Smooth muscle cell (in vitro differentiated cells): Measurements from ENCODE around the gene NDE1. TPM values are rescaled to one million over a fixed set of nuclear protein-coding genes. Genes with fewer than 3 reads are reported as not detected.

Source experiments
- DNase-seq: peaks from one replicate; lab custom pipeline; 2025; ENCODE audit not compliant: unreplicated experiment; lab: John Stamatoyannopoulos, UW
- H2AFZ ChIP-seq: fragments of 200-600 bp; sonication (generic); 2 replicates; pipeline ENCODE4 v1.6.0; 2016; ENCODE audit warnings: antibody characterized with exemption, low read depth, mild to moderate bottlenecking
- H3F3A ChIP-seq: fragments of 200-600 bp; sonication (generic); 2 replicates; pipeline ENCODE4 v1.6.0; 2017; ENCODE audit warnings: antibody characterized with exemption, low read depth
- H3K27ac ChIP-seq: fragments of 200-600 bp; sonication (generic); 2 replicates; pipeline ENCODE4 v1.5.1; 2016; ENCODE audit warnings: low read depth, mild to moderate bottlenecking
- H3K27me3 ChIP-seq: fragments of 200-600 bp; sonication (generic); 2 replicates; pipeline ENCODE4 v1.6.1; 2016; ENCODE audit warnings: low read depth, mild to moderate bottlenecking
- H3K36me3 ChIP-seq: fragments of 200-600 bp; sonication (generic); 2 replicates; pipeline ENCODE4 v1.5.1; 2016; ENCODE audit warnings: low read depth
- H3K4me1 ChIP-seq: fragments of 200-600 bp; sonication (generic); 2 replicates; pipeline ENCODE4 v1.5.1; 2016; ENCODE audit warnings: low read depth
- H3K4me2 ChIP-seq: fragments of 200-600 bp; sonication (generic); 2 replicates; pipeline ENCODE4 v1.6.0; 2016; ENCODE audit warnings: mild to moderate bottlenecking
- H3K4me3 ChIP-seq: fragments of 200-600 bp; sonication (generic); 2 replicates; pipeline ENCODE4 v1.5.1; 2016; ENCODE audit warnings: mild to moderate bottlenecking
- H3K79me2 ChIP-seq: fragments of 200-600 bp; sonication (generic); 2 replicates; pipeline ENCODE4 v1.6.0; 2016; ENCODE audit warnings: low read depth, mild to moderate bottlenecking
- H3K9ac ChIP-seq: fragments of 200-600 bp; sonication (generic); 2 replicates; pipeline ENCODE4 v1.6.0; 2016; ENCODE audit warnings: low read depth
- H3K9me3 ChIP-seq: fragments of 200-600 bp; sonication (generic); replicated peaks from 2 replicates; pipeline ENCODE4 v1.5.1; 2016; ENCODE audit warnings: low read depth
- H4K20me1 ChIP-seq: fragments of 200-600 bp; sonication (generic); 2 replicates; pipeline ENCODE4 v1.6.0; 2016; ENCODE audit warnings: low read depth
- whole genome bisulfite sequencing: methylation state at CpG from one replicate; pipeline ENCODE4 v1.1.7; 2016; ENCODE audit warnings: low lambda C conversion rate; 5-methylcytosine and 5-hydroxymethylcytosine counted together
- polyA plus RNA-seq: library from polyadenylated mRNA; unstranded; fragments of >200 nt; fragmentation: Nextera tagmentation; extraction: Ambion mirVana; gene quantifications from 2 replicates; pipeline ENCODE4 v1.2.1, GENCODE V29; 2016
- total RNA-seq: library from RNA; depleted of rRNA; stranded (reverse); fragments of >200 nt; gene quantifications from 2 replicates; pipeline ENCODE4 v1.2.3, GENCODE V29; 2014
- TF ChIP-seq, protein P1 (sequence below): fragments of 200-600 bp; sonication (generic); IDR thresholded peaks from 2 replicates; pipeline ENCODE4 v1.5.1; 2017; ENCODE audit warnings: borderline replicate concordance, mild to moderate bottlenecking, antibody characterized with exemption; ENCODE audit not compliant: insufficient read depth, poor library complexity, severe bottlenecking

NDE1 gene
- total and polyA plus RNA-seq, 2 experiments from 2014 or later = 12.2 to 17.9 TPM

DNA sequence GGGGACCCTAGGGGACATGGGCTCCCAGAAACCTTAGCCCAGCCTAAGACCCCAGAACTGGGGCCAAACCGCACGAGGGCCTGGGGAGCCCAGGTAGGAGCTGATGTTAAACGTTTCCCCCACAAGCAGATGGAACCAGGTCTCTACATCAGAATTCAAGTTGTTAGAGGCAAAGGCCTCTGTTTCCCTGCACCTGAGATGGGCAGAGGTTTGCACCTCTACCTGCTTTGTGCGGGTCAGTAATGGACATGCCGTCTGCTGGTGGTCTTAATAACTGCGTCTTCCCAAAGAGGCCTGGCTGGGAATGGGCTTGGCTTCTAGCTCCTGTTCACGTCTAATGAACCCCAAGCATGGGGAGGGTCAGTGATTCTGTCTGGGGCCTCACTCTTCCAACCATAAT lies 79.1 kb downstream of the NDE1 start:
- no peak for DNase-seq
- no peaks in the 10 kb centered on the region for H3K27me3 ChIP-seq
- no peaks in the 10 kb centered on the region for H3K4me1 ChIP-seq
- H3K27ac ChIP-seq = no peak overlapping the region
- TF ChIP-seq, protein P1, sequence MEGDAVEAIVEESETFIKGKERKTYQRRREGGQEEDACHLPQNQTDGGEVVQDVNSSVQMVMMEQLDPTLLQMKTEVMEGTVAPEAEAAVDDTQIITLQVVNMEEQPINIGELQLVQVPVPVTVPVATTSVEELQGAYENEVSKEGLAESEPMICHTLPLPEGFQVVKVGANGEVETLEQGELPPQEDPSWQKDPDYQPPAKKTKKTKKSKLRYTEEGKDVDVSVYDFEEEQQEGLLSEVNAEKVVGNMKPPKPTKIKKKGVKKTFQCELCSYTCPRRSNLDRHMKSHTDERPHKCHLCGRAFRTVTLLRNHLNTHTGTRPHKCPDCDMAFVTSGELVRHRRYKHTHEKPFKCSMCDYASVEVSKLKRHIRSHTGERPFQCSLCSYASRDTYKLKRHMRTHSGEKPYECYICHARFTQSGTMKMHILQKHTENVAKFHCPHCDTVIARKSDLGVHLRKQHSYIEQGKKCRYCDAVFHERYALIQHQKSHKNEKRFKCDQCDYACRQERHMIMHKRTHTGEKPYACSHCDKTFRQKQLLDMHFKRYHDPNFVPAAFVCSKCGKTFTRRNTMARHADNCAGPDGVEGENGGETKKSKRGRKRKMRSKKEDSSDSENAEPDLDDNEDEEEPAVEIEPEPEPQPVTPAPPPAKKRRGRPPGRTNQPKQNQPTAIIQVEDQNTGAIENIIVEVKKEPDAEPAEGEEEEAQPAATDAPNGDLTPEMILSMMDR = no peak
- WGBS = 93% methylated on average over 7 of the region's 7 CpGs
- H3K9ac ChIP-seq = no peak overlapping the region
- no peaks in the 10 kb centered on the region for H3K36me3 ChIP-seq
- no peaks in the 10 kb centered on the region for H3K9me3 ChIP-seq
- H2AFZ ChIP-seq = no peak overlapping the region
- no peaks in the 10 kb centered on the region for H3F3A ChIP-seq
- H4K20me1 ChIP-seq = no peaks in the 10 kb centered on the region
- no peaks in the 10 kb centered on the region for H3K79me2 ChIP-seq
- no peak overlapping the region for H3K4me2 ChIP-seq
- no peak overlapping the region for H3K4me3 ChIP-seq

DNA sequence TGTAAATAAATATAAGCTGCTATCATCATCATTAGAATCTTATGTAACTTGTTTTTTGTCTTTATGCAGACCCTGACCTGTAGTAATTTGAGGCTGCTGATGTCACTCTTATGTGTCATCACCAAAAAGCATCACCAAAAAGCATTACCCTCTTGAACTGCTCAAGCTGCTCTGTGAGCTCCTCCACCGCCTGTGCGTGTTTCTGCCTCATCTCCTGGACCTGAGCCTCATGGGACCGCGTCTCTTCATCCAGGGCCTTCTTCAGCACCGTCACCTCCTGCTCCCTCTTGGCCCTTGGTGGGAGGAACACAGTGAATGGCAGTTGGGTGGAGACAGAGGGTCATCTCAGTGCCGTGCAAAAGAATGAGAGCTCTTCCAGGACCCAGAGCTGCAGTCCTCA lies 82.4 kb downstream of the NDE1 start:
- H3K79me2 ChIP-seq = no peaks in the 10 kb centered on the region
- no peak overlapping the region for H2AFZ ChIP-seq
- no peak for DNase-seq
- TF ChIP-seq, protein P1 = no peak
- no peaks in the 10 kb centered on the region for H4K20me1 ChIP-seq
- H3F3A ChIP-seq = no peaks in the 10 kb centered on the region
- no peak overlapping the region for H3K4me2 ChIP-seq
- H3K27me3 ChIP-seq = peaks cover 8% of the 10 kb centered on the region
- 94% methylated on average over 6 of the region's 6 CpGs for WGBS
- no peaks in the 10 kb centered on the region for H3K36me3 ChIP-seq
- no peaks in the 10 kb centered on the region for H3K9me3 ChIP-seq
- H3K4me3 ChIP-seq = no peak overlapping the region
- H3K4me1 ChIP-seq = no peaks in the 10 kb centered on the region
- H3K9ac ChIP-seq = no peak overlapping the region
- H3K27ac ChIP-seq = no peak overlapping the region

DNA sequence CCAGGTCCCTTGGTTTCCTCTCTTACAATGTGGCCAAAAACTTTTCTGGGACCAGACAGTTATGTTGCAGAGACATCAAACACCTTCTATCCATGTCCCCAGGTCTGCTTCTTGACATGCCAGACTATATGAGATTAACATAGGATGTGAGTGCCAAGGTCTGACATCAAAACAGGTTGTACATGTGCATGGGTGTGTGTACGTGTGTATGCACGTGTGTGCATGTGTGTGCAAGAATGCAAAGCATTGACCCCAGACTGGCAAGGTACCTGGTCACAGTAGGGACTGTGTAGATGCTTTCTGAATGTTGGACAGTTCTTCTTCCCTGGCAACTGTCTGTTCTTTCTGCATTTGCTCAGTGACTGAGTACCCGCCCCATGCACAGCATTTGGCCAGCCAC lies 85.6 kb downstream of the NDE1 start:
- no peaks in the 10 kb centered on the region for H3K4me1 ChIP-seq
- H3K9ac ChIP-seq = no peak overlapping the region
- H3K4me2 ChIP-seq = no peak overlapping the region
- TF ChIP-seq, protein P1 = no peak
- no peaks in the 10 kb centered on the region for H3K9me3 ChIP-seq
- peaks cover 8% of the 10 kb centered on the region for H3K27me3 ChIP-seq
- WGBS = 96% methylated on average over 3 of the region's 3 CpGs
- H4K20me1 ChIP-seq = no peaks in the 10 kb centered on the region
- no peaks in the 10 kb centered on the region for H3K36me3 ChIP-seq
- no peak overlapping the region for H2AFZ ChIP-seq
- no peaks in the 10 kb centered on the region for H3F3A ChIP-seq
- DNase-seq = no peak
- H3K79me2 ChIP-seq = no peaks in the 10 kb centered on the region
- no peak overlapping the region for H3K4me3 ChIP-seq
- H3K27ac ChIP-seq = no peak overlapping the region

DNA sequence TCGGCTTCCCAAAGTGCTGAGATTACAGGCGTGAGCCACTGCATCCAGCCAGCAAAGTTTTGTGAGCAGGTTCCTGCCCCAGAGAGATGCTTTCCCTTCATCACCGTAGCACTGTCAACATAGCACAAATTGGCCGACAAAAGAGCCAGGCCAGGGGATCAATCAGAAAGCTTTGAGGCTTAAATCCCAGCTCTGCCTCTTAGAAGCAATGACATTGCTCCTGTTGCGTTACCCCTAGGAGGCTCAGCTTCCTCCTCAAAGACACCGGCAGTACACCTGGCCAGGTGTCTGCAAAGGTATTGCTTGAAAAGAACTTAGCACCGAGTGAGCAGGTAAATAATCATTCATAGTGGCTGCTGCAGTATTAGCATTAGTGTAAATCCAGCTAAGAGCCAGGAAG lies 86.5 kb downstream of the NDE1 start:
- DNase-seq = no peak
- Histone ChIP-seq H2AFZ (no peak overlapping the region), H3K9ac (no peak overlapping the region), H3K9me3 (no peaks in the 10 kb centered on the region), H3K79me2 (no peaks in the 10 kb centered on the region), H3K4me1 (no peaks in the 10 kb centered on the region), H3F3A (no peaks in the 10 kb centered on the region), H3K4me2 (no peak overlapping the region), H4K20me1 (no peaks in the 10 kb centered on the region), H3K27ac (no peak overlapping the region), H3K27me3 (peaks cover 8% of the 10 kb centered on the region), H3K4me3 (no peak overlapping the region), H3K36me3 (no peaks in the 10 kb centered on the region)
- WGBS = 81% methylated on average over 7 of the region's 7 CpGs
- TF ChIP-seq, protein P1 = no peak
